Liver (tissue), 9 donors: ENCODE results near the gene LDLRAD4. TPM values are rescaled to one million over a fixed set of nuclear protein-coding genes. Genes with fewer than 3 reads are reported as not detected.

Experiments
- DNase-seq: peaks from one replicate; pipeline ENCODE4 v3.0.0-alpha.2; 2017; ENCODE audit warnings: low spot score
- H3K27ac ChIP-seq, 2 donors: one replicate each; pipeline ENCODE4 v1.7.0; 2013; ENCODE audit warnings: inconsistent platforms in 2 of 2, low read length in 2 of 2, control low read depth in 1 of 2, low read depth in 1 of 2, mild to moderate bottlenecking in 1 of 2
- H3K27me3 ChIP-seq, 4 donors: one replicate each; pipeline versions ENCODE4 v1.6.1 to v1.7.0; 2013; ENCODE audit warnings: low read length in 3 of 4, inconsistent platforms in 1 of 4, mild to moderate bottlenecking in 1 of 4, moderate library complexity in 1 of 4; ENCODE audit not compliant: control insufficient read depth in 4 of 4, insufficient read depth in 4 of 4
- H3K36me3 ChIP-seq, 4 donors: one replicate each; pipeline versions ENCODE4 v1.6.1 to v1.7.0; 2013; ENCODE audit warnings: low read length in 3 of 4, mild to moderate bottlenecking in 3 of 4, low read depth in 1 of 4, moderate library complexity in 1 of 4; ENCODE audit not compliant: control insufficient read depth in 4 of 4, insufficient read depth in 3 of 4
- H3K4me1 ChIP-seq, 4 donors: one replicate each; pipeline versions ENCODE4 v1.6.1 to v1.7.0; 2013; ENCODE audit warnings: low read length in 3 of 4, mild to moderate bottlenecking in 3 of 4, moderate library complexity in 1 of 4; ENCODE audit not compliant: control insufficient read depth in 4 of 4, insufficient read depth in 4 of 4
- H3K4me3 ChIP-seq, 3 donors: one replicate each; pipeline versions ENCODE4 v1.6.1 to v1.7.0; 2013; ENCODE audit warnings: low read length in 3 of 3, control low read depth in 1 of 3, low read depth in 1 of 3, mild to moderate bottlenecking in 1 of 3
- H3K9ac ChIP-seq, 2 donors: one replicate each; pipeline ENCODE4 v1.7.0; 2013; ENCODE audit warnings: low read length in 2 of 2, mild to moderate bottlenecking in 2 of 2, moderate library complexity in 2 of 2, control low read depth in 1 of 2, low read depth in 1 of 2
- H3K9me3 ChIP-seq, 4 donors: one replicate each; pipeline versions ENCODE4 v1.6.1 to v1.7.0; 2013; ENCODE audit warnings: low read length in 3 of 4; ENCODE audit not compliant: control insufficient read depth in 4 of 4
- ATF3 ChIP-seq: IDR thresholded peaks from 2 replicates; pipeline ENCODE4 v1.6.1; 2016; ENCODE audit warnings: antibody characterized with exemption
- EGR1 ChIP-seq, 2 donors: IDR thresholded peaks; 2 replicates each; pipeline ENCODE4 v1.6.1; 2016 to 2018; ENCODE audit warnings: antibody characterized with exemption in 2 of 2, low read depth in 2 of 2
- FOXA1 ChIP-seq: IDR thresholded peaks from 2 replicates; pipeline ENCODE4 v1.6.1; 2016; ENCODE audit warnings: antibody characterized with exemption
- FOXA2 ChIP-seq: IDR thresholded peaks from 2 replicates; pipeline ENCODE4 v1.6.1; 2016; ENCODE audit warnings: antibody characterized with exemption
- GABPA ChIP-seq, 2 donors: IDR thresholded peaks in 1 of 2; conservative IDR thresholded peaks in 1 of 2; 2 replicates each; pipeline ENCODE4 v1.6.1; 2016; ENCODE audit warnings: antibody characterized with exemption in 2 of 2, mild to moderate bottlenecking in 1 of 2, moderate library complexity in 1 of 2
- HNF4A ChIP-seq, 2 donors: conservative IDR thresholded peaks; 2 replicates each; pipeline ENCODE4 v1.6.1; 2016; ENCODE audit warnings: antibody characterized with exemption in 2 of 2, mild to moderate bottlenecking in 2 of 2
- HNF4G ChIP-seq: IDR thresholded peaks from 2 replicates; pipeline ENCODE4 v1.6.1; 2016; ENCODE audit warnings: antibody characterized with exemption
- JUND ChIP-seq, 2 donors: IDR thresholded peaks; 2 replicates each; pipeline ENCODE4 v1.6.1; 2016; ENCODE audit warnings: antibody characterized with exemption in 2 of 2
- MAX ChIP-seq: IDR thresholded peaks from 2 replicates; pipeline ENCODE4 v1.6.1; 2016; ENCODE audit warnings: antibody characterized with exemption
- NR2F2 ChIP-seq: IDR thresholded peaks from 2 replicates; pipeline ENCODE4 v1.6.1; 2016; ENCODE audit warnings: antibody characterized with exemption
- RAD21 ChIP-seq, 2 donors: IDR thresholded peaks; 2 replicates each; pipeline ENCODE4 v1.6.1; 2016; ENCODE audit warnings: antibody characterized with exemption in 2 of 2, mild to moderate bottlenecking in 2 of 2
- REST ChIP-seq: IDR thresholded peaks from 2 replicates; pipeline ENCODE4 v1.6.1; 2016; ENCODE audit warnings: antibody characterized with exemption, mild to moderate bottlenecking
- RXRA ChIP-seq, 2 donors: IDR thresholded peaks; 2 replicates each; pipeline ENCODE4 v1.6.1; 2017 to 2018; ENCODE audit warnings: antibody characterized with exemption in 2 of 2, mild to moderate bottlenecking in 1 of 2
- SP1 ChIP-seq: IDR thresholded peaks from 2 replicates; pipeline ENCODE4 v1.6.1; 2018; ENCODE audit warnings: antibody characterized with exemption, mild to moderate bottlenecking
- TAF1 ChIP-seq: conservative IDR thresholded peaks from 2 replicates; pipeline ENCODE4 v1.6.1; 2016; ENCODE audit warnings: antibody characterized with exemption, mild to moderate bottlenecking
- YY1 ChIP-seq: IDR thresholded peaks from 2 replicates; pipeline ENCODE4 v1.6.1; 2016; ENCODE audit warnings: antibody characterized with exemption, mild to moderate bottlenecking
- ZBTB33 ChIP-seq: IDR thresholded peaks from 2 replicates; pipeline ENCODE4 v1.6.1; 2016; ENCODE audit warnings: antibody characterized with exemption
- WGBS: extraction: QIAGEN DNeasy Blood & Tissue Kit; methylation state at CpG from one replicate; pipeline ENCODE4 v1.1.7; 2013; 5-methylcytosine and 5-hydroxymethylcytosine counted together
- polyA plus RNA-seq, 2 donors: library from polyadenylated mRNA; stranded (reverse) in 1 of 2; unstranded in 1 of 2; fragments of 200-250 nt in 1 of 2; fragments of >200 nt in 1 of 2; fragmentation: Nextera tagmentation in 1 of 2; extraction: Ambion mirVana in 1 of 2; gene quantifications; one replicate each; pipeline versions ENCODE4 v1.2.1 to v1.2.3, GENCODE V29; 2013 to 2015
- total RNA-seq, 2 donors: library from RNA; depleted of rRNA; stranded (reverse); fragments of >200 nt; gene quantifications; one replicate each; pipeline ENCODE4 v1.2.3, GENCODE V29; 2014
- TF ChIP-seq, protein P1 (sequence below): fragments of 150-350 bp; IDR thresholded peaks from 2 replicates; pipeline ENCODE4 v1.5.1; 2017; ENCODE audit warnings: improper control_type of control experiment, low read depth, low read length; ENCODE audit not compliant: missing input control
- donor health status: healthy.
- donor health status: healthy.
- donor health status: healthy.
- donor health status: healthy.
- donor health status: healthy.

The LDLRAD4 gene
- total and polyA plus RNA-seq, 4 donors = 4.8 to 41.7 (median 12.7) TPM

DNA sequence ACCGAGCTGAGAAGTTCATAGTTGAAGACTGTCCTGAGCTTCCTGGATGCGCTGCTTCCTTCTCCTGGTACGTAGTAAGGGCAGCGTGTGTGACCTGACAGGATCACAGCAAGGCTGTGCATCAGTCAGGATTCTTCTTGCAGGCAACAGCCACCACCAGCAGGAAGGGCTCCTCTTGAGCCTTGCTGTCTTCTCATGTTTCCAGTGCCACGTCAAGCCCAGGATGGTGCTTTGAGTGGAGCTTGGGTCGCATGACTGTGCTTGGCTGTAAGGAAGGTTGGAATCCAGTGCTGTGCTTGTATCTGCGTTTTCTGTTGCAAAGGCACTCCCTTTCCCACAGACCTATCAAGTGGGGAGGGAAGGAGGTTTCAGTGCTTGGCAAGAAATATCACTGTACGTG, 194.3 kb downstream of the LDLRAD4 start:
- peaks cover 0 to 3% (median 0%) of the 10 kb centered on the region in 4 donors for H3K36me3 ChIP-seq
- TF ChIP-seq SP1 (no peak), EGR1 (IDR thresholded peaks at IDR 0.05; ENCODE audit: low read depth in 2 of 2) (no peak), TAF1 (no peak), ZBTB33 (no peak), RAD21 (IDR thresholded peaks at IDR 0.05) (no peak), FOXA2 (no peak), HNF4G (no peak), MAX (no peak), YY1 (no peak), ATF3 (no peak), RXRA (IDR thresholded peaks at IDR 0.05) (no peak), HNF4A (conservative IDR thresholded peaks at IDR 0.05) (no peak), GABPA (IDR thresholded peaks at IDR 0.05 in 1 of 2, conservative IDR thresholded peaks at IDR 0.05 in 1 of 2) (no peak), NR2F2 (no peak), FOXA1 (no peak)
- TF ChIP-seq, protein P1, sequence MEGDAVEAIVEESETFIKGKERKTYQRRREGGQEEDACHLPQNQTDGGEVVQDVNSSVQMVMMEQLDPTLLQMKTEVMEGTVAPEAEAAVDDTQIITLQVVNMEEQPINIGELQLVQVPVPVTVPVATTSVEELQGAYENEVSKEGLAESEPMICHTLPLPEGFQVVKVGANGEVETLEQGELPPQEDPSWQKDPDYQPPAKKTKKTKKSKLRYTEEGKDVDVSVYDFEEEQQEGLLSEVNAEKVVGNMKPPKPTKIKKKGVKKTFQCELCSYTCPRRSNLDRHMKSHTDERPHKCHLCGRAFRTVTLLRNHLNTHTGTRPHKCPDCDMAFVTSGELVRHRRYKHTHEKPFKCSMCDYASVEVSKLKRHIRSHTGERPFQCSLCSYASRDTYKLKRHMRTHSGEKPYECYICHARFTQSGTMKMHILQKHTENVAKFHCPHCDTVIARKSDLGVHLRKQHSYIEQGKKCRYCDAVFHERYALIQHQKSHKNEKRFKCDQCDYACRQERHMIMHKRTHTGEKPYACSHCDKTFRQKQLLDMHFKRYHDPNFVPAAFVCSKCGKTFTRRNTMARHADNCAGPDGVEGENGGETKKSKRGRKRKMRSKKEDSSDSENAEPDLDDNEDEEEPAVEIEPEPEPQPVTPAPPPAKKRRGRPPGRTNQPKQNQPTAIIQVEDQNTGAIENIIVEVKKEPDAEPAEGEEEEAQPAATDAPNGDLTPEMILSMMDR = no peak
- 83% methylated on average over 8 of the region's 8 CpGs for WGBS
- H3K4me1 ChIP-seq = peaks cover 2 to 20% (median 13%) of the 10 kb centered on the region in 4 donors
- no peak overlapping the region for H3K27ac ChIP-seq
- H3K9me3 ChIP-seq = no peaks in the 10 kb centered on the region
- no peaks in the 10 kb centered on the region for H3K27me3 ChIP-seq
- H3K4me3 ChIP-seq = no peak overlapping the region
- H3K9ac ChIP-seq = no peak overlapping the region
- DNase-seq = no peak

DNA sequence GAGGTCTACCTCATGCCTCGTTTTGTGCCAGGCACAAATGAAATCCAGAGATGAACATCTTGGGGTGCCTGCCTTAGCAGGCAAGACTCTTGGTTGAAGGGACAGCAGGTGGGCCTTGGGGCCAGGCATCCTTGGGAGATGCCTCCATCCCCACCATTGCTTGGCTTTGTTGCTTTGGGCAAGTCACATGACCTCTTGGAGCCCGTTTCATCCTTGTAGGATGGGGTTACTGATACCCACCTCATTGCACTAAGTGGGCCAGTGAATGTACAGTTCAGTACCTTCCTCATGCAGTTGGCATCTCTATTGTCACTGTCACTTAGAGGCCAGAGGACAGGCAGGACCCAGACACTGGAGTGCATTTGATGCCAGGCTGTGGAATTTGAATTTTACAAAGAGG, 195.5 kb downstream of the LDLRAD4 start:
- TF ChIP-seq, protein P1 = no peak
- TF ChIP-seq EGR1 (IDR thresholded peaks at IDR 0.05; ENCODE audit: low read depth in 2 of 2) (no peak), RAD21 (IDR thresholded peaks at IDR 0.05) (no peak), TAF1 (no peak), MAX (no peak), HNF4A (conservative IDR thresholded peaks at IDR 0.05) (no peak), JUND (IDR thresholded peaks at IDR 0.05) (no peak), NR2F2 (no peak), HNF4G (no peak), FOXA2 (no peak), RXRA (IDR thresholded peaks at IDR 0.05) (no peak), ATF3 (no peak), REST (no peak), ZBTB33 (no peak), GABPA (IDR thresholded peaks at IDR 0.05 in 1 of 2, conservative IDR thresholded peaks at IDR 0.05 in 1 of 2) (no peak), YY1 (no peak), SP1 (no peak), FOXA1 (no peak)
- Histone ChIP-seq H3K4me3 (no peak overlapping the region), H3K36me3 (peaks cover 0 to 3% (median 0%) of the 10 kb centered on the region in 4 donors), H3K27ac (no peak overlapping the region), H3K4me1 (peaks cover 2 to 32% (median 21%) of the 10 kb centered on the region in 4 donors), H3K27me3 (no peaks in the 10 kb centered on the region), H3K9ac (no peak overlapping the region), H3K9me3 (no peaks in the 10 kb centered on the region)
- DNase-seq = no peak
- WGBS = 87% methylated on average over 2 of the region's 2 CpGs
